NT2/D1 (cell line): ENCODE measurements around the gene KLHL22.

Experiments
- SUZ12 ChIP-seq: IDR thresholded peaks from 2 replicates; pipeline ENCODE4 v1.6.1; 2011; ENCODE audit not compliant: insufficient read length, insufficient read depth; ENCODE audit errors: extremely low read depth
- YY1 ChIP-seq: IDR thresholded peaks from 2 replicates; pipeline ENCODE4 v1.6.1; 2011; ENCODE audit not compliant: insufficient read length, insufficient read depth
- ZNF274 ChIP-seq: IDR thresholded peaks from 2 replicates; pipeline ENCODE4 v1.6.1; 2011; ENCODE audit warnings: mild to moderate bottlenecking, low read depth, low read length

DNA sequence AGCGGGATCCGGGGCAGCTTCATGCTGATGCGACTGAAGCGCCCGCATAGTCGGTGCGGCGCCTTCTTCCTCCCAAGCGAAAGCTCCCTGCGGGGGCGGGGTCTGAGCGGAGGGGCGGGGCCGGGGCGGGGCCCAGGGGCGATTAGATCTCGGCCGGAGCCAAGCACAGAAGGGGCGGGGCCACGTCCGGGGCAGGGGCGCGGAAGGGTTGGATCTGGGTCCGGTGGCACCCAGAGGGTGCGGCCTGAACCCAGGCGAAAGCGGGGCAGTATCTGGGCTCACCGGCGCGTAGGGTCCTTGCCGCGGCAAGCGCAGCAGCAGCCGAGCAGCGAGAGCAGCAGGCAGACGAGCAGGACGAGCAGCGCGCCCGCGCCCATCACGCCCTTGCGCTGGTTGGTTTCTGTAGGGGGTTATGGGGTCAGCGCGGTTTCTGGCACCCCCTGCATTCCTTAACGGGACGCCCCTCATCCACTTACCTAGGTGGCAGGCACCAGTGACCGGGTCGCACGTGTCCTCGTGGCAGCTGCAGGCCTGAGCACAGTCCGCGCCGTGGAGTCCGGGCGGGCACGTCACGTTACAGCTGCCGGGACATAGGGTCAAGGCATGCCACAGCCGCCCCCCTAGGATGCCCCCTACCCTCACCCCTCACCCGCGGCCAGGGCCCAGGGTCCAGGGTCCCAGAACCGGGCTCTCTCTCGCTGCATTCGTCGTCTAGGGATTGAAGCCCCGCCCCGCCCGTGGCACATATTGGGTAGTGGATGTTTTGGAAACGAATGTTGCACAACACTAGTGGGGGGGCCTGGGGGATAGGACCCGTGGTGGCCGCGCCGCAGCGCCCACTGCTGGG is 66.1 kb downstream of the KLHL22 start:
- no peak for TF ChIP-seq SUZ12
- no peak for TF ChIP-seq YY1
- no peak for TF ChIP-seq ZNF274
